H1 (cell line): ENCODE data around the gene IGF2BP3. TPM values are rescaled to one million over a fixed set of nuclear protein-coding genes. Genes with fewer than 3 reads are reported as not detected.

ENCODE experiments used
- CTCF ChIA-PET: fragments of 300-600 bp; sonication (Branson Sonifier 250); formaldehyde crosslinking; loops from one replicate; lab custom pipeline; 2021; ENCODE audit not compliant: partially characterized antibody; lab: Charles Lee
- POLR2A ChIA-PET: fragments of 300-600 bp; sonication (Branson Sonifier 250); formaldehyde crosslinking; loops from one replicate; lab custom pipeline; 2021; ENCODE audit warnings: inconsistent platforms; ENCODE audit not compliant: partially characterized antibody; lab: Charles Lee
- DNase-seq, 2 experiments: peaks; one replicate each; pipeline versions ENCODE4 v3.0.0 to v3.0.0-alpha.2; 2010 to 2022; ENCODE audit warnings: low spot score in 2 of 2, low read depth in 1 of 2, mixed read lengths in 1 of 2
- FAIRE-seq: peaks from 2 replicates; lab custom pipeline; 2011; peaks lifted over from hg19 to GRCh38; lab: Jason Lieb, UNC
- H2AFZ ChIP-seq: 2 replicates; pipeline ENCODE4 v1.8.1; 2012; ENCODE audit warnings: low read length, inconsistent platforms
- H2AK5ac ChIP-seq: 2 replicates; pipeline ENCODE4 v1.6.1; 2013; ENCODE audit warnings: low read depth, low read length
- H2BK120ac ChIP-seq: replicated peaks from 2 replicates; pipeline ENCODE3; 2013; ENCODE audit warnings: low read depth, low read length, inconsistent platforms
- H2BK12ac ChIP-seq: 2 replicates; pipeline ENCODE4 v1.6.1; 2013; ENCODE audit warnings: low read depth, low read length
- H2BK15ac ChIP-seq: 2 replicates; pipeline ENCODE4 v1.6.1; 2013; ENCODE audit warnings: low read length
- H2BK20ac ChIP-seq: 2 replicates; pipeline ENCODE4 v1.6.1; 2013; ENCODE audit warnings: low read length
- H2BK5ac ChIP-seq: 2 replicates; pipeline ENCODE4 v1.6.1; 2013; ENCODE audit warnings: low read depth, low read length
- H3K14ac ChIP-seq: 2 replicates; pipeline ENCODE4 v1.6.1; 2013; ENCODE audit warnings: inconsistent platforms; ENCODE audit not compliant: insufficient read length
- H3K18ac ChIP-seq: 2 replicates; pipeline ENCODE4 v1.6.1; 2013; ENCODE audit warnings: low read length; ENCODE audit errors: extremely low read depth
- H3K23ac ChIP-seq: 2 replicates; pipeline ENCODE4 v1.6.1; 2013; ENCODE audit warnings: inconsistent platforms; ENCODE audit not compliant: insufficient read length
- H3K23me2 ChIP-seq: 2 replicates; pipeline ENCODE4 v1.6.1; 2013; ENCODE audit warnings: low read depth, low read length
- H3K27ac ChIP-seq: 2 replicates; pipeline ENCODE4 v1.6.1; 2011; ENCODE audit warnings: low read depth, low read length, inconsistent platforms
- H3K27me3 ChIP-seq, 4 experiments: replicated peaks in 1 of 4; 1 replicate in 1 of 4; 2 replicates in 3 of 4; pipeline versions ENCODE4 v1.6.1 to v1.8.1; 2011 to 2013; ENCODE audit warnings: low read length in 3 of 4, mild to moderate bottlenecking in 3 of 4, inconsistent platforms in 2 of 4, mixed read lengths in 2 of 4, moderate library complexity in 1 of 4; ENCODE audit not compliant: control insufficient read depth in 3 of 4, insufficient read depth in 3 of 4; ENCODE audit errors: extremely low read depth in 1 of 4
- H3K36me3 ChIP-seq, 4 experiments: 2 replicates each; pipeline versions ENCODE4 v1.6.1 to v1.8.1; 2011 to 2013; ENCODE audit warnings: mild to moderate bottlenecking in 4 of 4, low read length in 3 of 4, moderate library complexity in 2 of 4, control low read depth in 1 of 4, inconsistent platforms in 1 of 4; ENCODE audit not compliant: insufficient read depth in 4 of 4, control insufficient read depth in 2 of 4
- H3K4ac ChIP-seq: replicated peaks from 2 replicates; pipeline ENCODE3; 2013; ENCODE audit warnings: low read length, low read depth, mixed read lengths, inconsistent platforms; ENCODE audit not compliant: insufficient read length
- H3K4me1 ChIP-seq, 4 experiments: replicated peaks in 1 of 4; 1 replicate in 1 of 4; 2 replicates in 3 of 4; pipeline versions ENCODE4 v1.6.1 to v1.8.1; 2011 to 2013; ENCODE audit warnings: low read length in 3 of 4, inconsistent platforms in 2 of 4, mixed read lengths in 1 of 4; ENCODE audit not compliant: insufficient read depth in 4 of 4, control insufficient read depth in 3 of 4
- H3K4me2 ChIP-seq, 2 experiments: 2 replicates each; pipeline versions ENCODE4 v1.6.1 to v1.8.1; 2011 to 2013; ENCODE audit warnings: low read depth in 2 of 2, low read length in 2 of 2, control low read depth in 1 of 2, inconsistent platforms in 1 of 2, mild to moderate bottlenecking in 1 of 2; ENCODE audit not compliant: insufficient read depth in 1 of 2
- H3K4me3 ChIP-seq, 4 experiments: fragments of 200-600, 300-600 bp in 1 of 4; sonication (generic), shearing (Covaris generic), sonication (Bioruptor Twin) in 1 of 4; 2 replicates each; pipeline versions ENCODE4 v1.5.1 to v1.8.1; 2011 to 2016; ENCODE audit warnings: low read length in 4 of 4, low read depth in 3 of 4, control low read depth in 2 of 4, inconsistent platforms in 2 of 4, mild to moderate bottlenecking in 2 of 4, mixed read lengths in 1 of 4, moderate library complexity in 1 of 4; ENCODE audit not compliant: insufficient read depth in 2 of 4; ENCODE audit errors: extremely low read depth in 1 of 4
- H3K56ac ChIP-seq: replicated peaks from 2 replicates; pipeline ENCODE3; 2013; ENCODE audit warnings: low read depth, mild to moderate bottlenecking, mixed read lengths, low read length, inconsistent platforms; ENCODE audit not compliant: insufficient read length
- H3K79me1 ChIP-seq: 2 replicates; pipeline ENCODE4 v1.6.1; 2013; ENCODE audit warnings: low read depth, low read length, control low read depth
- H3K79me2 ChIP-seq, 2 experiments: 2 replicates each; pipeline versions ENCODE4 v1.6.1 to v1.8.1; 2012 to 2013; ENCODE audit warnings: low read length in 2 of 2, mild to moderate bottlenecking in 2 of 2, inconsistent platforms in 1 of 2; ENCODE audit not compliant: insufficient read depth in 2 of 2, control insufficient read depth in 1 of 2
- H3K9ac ChIP-seq, 4 experiments: replicated peaks in 1 of 4; 1 replicate in 1 of 4; 2 replicates in 3 of 4; pipeline versions ENCODE4 v1.6.1 to v1.8.1; 2011 to 2013; ENCODE audit warnings: low read depth in 3 of 4, low read length in 3 of 4, control low read depth in 2 of 4, mild to moderate bottlenecking in 2 of 4, moderate library complexity in 2 of 4, inconsistent platforms in 1 of 4; ENCODE audit errors: extremely low read depth in 1 of 4
- H3K9me3 ChIP-seq, 2 experiments: 2 replicates each; pipeline versions ENCODE4 v1.6.1 to v1.8.1; 2012 to 2013; ENCODE audit warnings: mild to moderate bottlenecking in 2 of 2, moderate library complexity in 2 of 2, control low read depth in 1 of 2, inconsistent platforms in 1 of 2, low read depth in 1 of 2, low read length in 1 of 2, mixed read lengths in 1 of 2; ENCODE audit not compliant: insufficient read depth in 2 of 2
- H4K20me1 ChIP-seq, 2 experiments: replicated peaks in 1 of 2; 2 replicates each; pipeline versions ENCODE3 to v1.8.1; 2011 to 2013; ENCODE audit warnings: inconsistent platforms in 2 of 2, low read length in 2 of 2, mild to moderate bottlenecking in 1 of 2; ENCODE audit not compliant: insufficient read depth in 2 of 2, control insufficient read depth in 1 of 2
- H4K5ac ChIP-seq: 2 replicates; pipeline ENCODE4 v1.6.1; 2013; ENCODE audit warnings: low read length, low read depth, mixed read lengths, inconsistent platforms; ENCODE audit not compliant: insufficient read length
- H4K8ac ChIP-seq: 2 replicates; pipeline ENCODE4 v1.8.0; 2013; ENCODE audit warnings: mild to moderate bottlenecking, moderate library complexity, low read length, inconsistent platforms; ENCODE audit not compliant: insufficient read depth; ENCODE audit errors: extremely low read depth
- H4K91ac ChIP-seq: replicated peaks from 2 replicates; pipeline ENCODE3; 2013; ENCODE audit warnings: low read length, mixed read lengths, inconsistent platforms; ENCODE audit not compliant: insufficient read length
- SRF ChIP-seq: IDR thresholded peaks from 2 replicates; pipeline ENCODE4 v1.6.1; 2011; ENCODE audit warnings: mild to moderate bottlenecking, low read depth, low read length, moderate library complexity
- WGBS, 2 experiments: shearing (Covaris generic) in 1 of 2; methylation state at CpG; one replicate each; pipeline versions ENCODE4 v1.1.6 to v1.1.7; 2013 to 2015; ENCODE audit warnings: low lambda C conversion rate in 2 of 2, mixed read lengths in 2 of 2, inconsistent platforms in 1 of 2, low coverage in 1 of 2, missing lambda C conversion rate in 1 of 2; ENCODE audit not compliant: insufficient replicate concordance in 2 of 2, insufficient coverage in 1 of 2, insufficient read length in 1 of 2; ENCODE audit errors: extremely low coverage in 1 of 2, missing lambda C conversion rate in 1 of 2; 5-methylcytosine and 5-hydroxymethylcytosine counted together
- polyA plus RNA-seq, 7 experiments: library from polyadenylated mRNA; depleted of rRNA in 3 of 7; stranded (reverse) in 5 of 7; unstranded in 2 of 7; fragments of >200 nt in 5 of 7; fragments of 200-250 nt in 2 of 7; gene quantifications; 1 replicate in 5 of 7; 2 replicates in 1 of 7; 4 replicates in 1 of 7; pipeline versions ENCODE4 v1.2.1 to v1.2.3, GENCODE V29; 2011 to 2013; ENCODE audit warnings: missing spikeins in 2 of 7, mixed read lengths in 2 of 7
- total RNA-seq: library from RNA; stranded (reverse); fragmentation: NEBNext Ultra II Directional; extraction: Animal tissue kit (Norgen Biotek cat#: 25700); gene quantifications from 2 replicates; pipeline ENCODE4 v1.2.1, GENCODE V29; 2021

Gene IGF2BP3
- total and polyA plus RNA-seq, 2 of the 8 experiments (the other 6 are each of a cell fraction or from before 2014, with no cell fraction given), result 66.3 to 193 TPM

GRCh38 chr7:23299770-23300300 lies 170.5 kb downstream of the IGF2BP3 start:
- Histone ChIP-seq H2AFZ (no peak overlapping the region; the same call in 1 of the 2 replicates), H2BK5ac (peak overlapping the region; percentile 32; the same call in 1 of the 2 replicates), H4K5ac (no peak overlapping the region), H3K14ac (no peak overlapping the region), H3K27ac (0 out of 2 replicates have a peak overlapping the region, but pooled peaks have one; percentile 61), H3K18ac (no peak overlapping the region), H3K9me3 (no peaks in the 10 kb centered on the region), H2AK5ac (0 out of 2 replicates have a peak overlapping the region, but pooled peaks have one; percentile 49), H3K27me3 (no peaks in the 10 kb centered on the region; a peak in 1 of 7 replicates), H3K9ac (peak overlapping the region; percentile 84 to 98 (median 89)), H3K4ac (no peak overlapping the region), H2BK12ac (no peak overlapping the region), H3K23ac (no peak overlapping the region), H3K56ac (no peak overlapping the region), H2BK15ac (no peak overlapping the region), H3K4me1 (peaks cover 0 to 4% (median 2%) of the 10 kb centered on the region in 4 experiments; a peak in 3 of 7 replicates), H4K8ac (peak overlapping the region; percentile 97), H4K20me1 (peaks cover 0 to 2% of the 10 kb centered on the region in 2 experiments), H3K36me3 (peaks cover 4 to 14% (median 6%) of the 10 kb centered on the region in 4 experiments; a peak in 6 of 8 replicates), H3K79me1 (peaks cover 13% of the 10 kb centered on the region; the same call in 1 of the 2 replicates), H3K79me2 (peaks cover 9 to 35% of the 10 kb centered on the region in 2 experiments), H3K4me3 (peak overlapping the region; percentile 85 to 98 (median 94)), H2BK20ac (no peak overlapping the region), H3K23me2 (peaks cover 4% of the 10 kb centered on the region; the same call in 1 of the 2 replicates), H4K91ac (no peak overlapping the region), H2BK120ac (no peak overlapping the region), H3K4me2 (peak overlapping the region; percentile 88 to 89)
- no peak for DNase-seq
- ChIA-PET CTCF (interaction anchor here (0.5 to 1.7 kb wide), 4 partner anchors 10 to 30 kb away, joined by 3 to 6 read pairs (median 4); no protein-coding TSS in a partner anchor), POLR2A (interaction anchor here (0.6 to 2.7 kb wide), 7 partner anchors 9 to 59 kb away, joined by 3 to 9 read pairs (median 4); no protein-coding TSS in a partner anchor)
- 26% methylated on average over 12 of the region's 12 CpGs; no CpG with 5 or more reads in 1 of the 2 experiments for WGBS, 2 experiments
- no peak for FAIRE-seq
- TF ChIP-seq SRF, result no peak
